ENCODE results near the gene USP1.

Gene USP1

GRCh38 chr1:62444701-62445100 is 7.9 kb downstream of the USP1 start:
- Histone ChIP-seq H3K9me3 (ENCODE audit: insufficient read depth, low read length) (no peaks in the 10 kb centered on the region), H3K9ac (ENCODE audit: low read length) (no peak overlapping the region), H3K4me3 (ENCODE audit: insufficient read depth, low read length, poor library complexity, severe bottlenecking) (no peak overlapping the region), H3K27me3 (ENCODE audit: low read length) (no peaks in the 10 kb centered on the region), H3K9me2 (replicated peaks; ENCODE audit: insufficient read depth, low read length) (no peaks in the 10 kb centered on the region), H3F3A (ENCODE audit: insufficient read depth) (peaks cover 37% of the 10 kb centered on the region), H3K4me2 (ENCODE audit: low read depth, low read length, poor library complexity, severe bottlenecking) (no peak overlapping the region), H3K79me2 (ENCODE audit: insufficient read depth, low read length) (peaks cover 76% of the 10 kb centered on the region), H3K27ac (ENCODE audit: low read depth, low read length) (no peak overlapping the region), H4K20me1 (ENCODE audit: low read depth, low read length) (peaks cover 54% of the 10 kb centered on the region), H3K36me3 (ENCODE audit: low read length) (peaks cover 69% of the 10 kb centered on the region), H2AFZ (ENCODE audit: low read depth, low read length, severe bottlenecking) (no peak overlapping the region)
- TF ChIP-seq CTCF (IDR thresholded peaks at IDR 0.05; ENCODE audit: insufficient read depth, low read length, poor library complexity, severe bottlenecking) (no peak), EZH2phosphoT487 (conservative IDR thresholded peaks at IDR 0.05; ENCODE audit: low read length) (no peak)

- Histone ChIP-seq H2AFZ (ENCODE audit: low read depth, low read length, severe bottlenecking) (no peak overlapping the region), H4K20me1 (ENCODE audit: low read depth, low read length) (peaks cover 42% of the 10 kb centered on the region), H3K9me3 (ENCODE audit: insufficient read depth, low read length) (no peaks in the 10 kb centered on the region), H3K4me2 (ENCODE audit: low read depth, low read length, poor library complexity, severe bottlenecking) (no peak overlapping the region), H3K9ac (ENCODE audit: low read length) (no peak overlapping the region), H3K27me3 (ENCODE audit: low read length) (no peaks in the 10 kb centered on the region), H3K36me3 (ENCODE audit: low read length) (peaks cover 68% of the 10 kb centered on the region), H3K79me2 (ENCODE audit: insufficient read depth, low read length) (peaks cover 44% of the 10 kb centered on the region), H3K4me3 (ENCODE audit: insufficient read depth, low read length, poor library complexity, severe bottlenecking) (no peak overlapping the region), H3K27ac (ENCODE audit: low read depth, low read length) (no peak overlapping the region), H3F3A (ENCODE audit: insufficient read depth) (peaks cover 43% of the 10 kb centered on the region; the same call in 1 of the 2 replicates), H3K9me2 (replicated peaks; ENCODE audit: insufficient read depth, low read length) (no peaks in the 10 kb centered on the region)
- TF ChIP-seq CTCF (IDR thresholded peaks at IDR 0.05; ENCODE audit: insufficient read depth, low read length, poor library complexity, severe bottlenecking) (no peak), EZH2phosphoT487 (conservative IDR thresholded peaks at IDR 0.05; ENCODE audit: low read length) (no peak)
Observed at GRCh38 chr1:62448221-62448933, 11.5 kb downstream of the USP1 start.

- no peak for TF ChIP-seq EZH2phosphoT487 (conservative IDR thresholded peaks at IDR 0.05; ENCODE audit: low read length)
- TF ChIP-seq CTCF (IDR thresholded peaks at IDR 0.05; ENCODE audit: insufficient read depth, low read length, poor library complexity, severe bottlenecking), result no peak
Observed at GRCh38 chr1:62450301-62450700, 13.5 kb downstream of the USP1 start.

More at GRCh38 chr1:62450301-62450700, 13.5 kb downstream of the USP1 start:
- Histone ChIP-seq H4K20me1 (ENCODE audit: low read depth, low read length) (peaks cover 28% of the 10 kb centered on the region), H3K27me3 (ENCODE audit: low read length) (no peaks in the 10 kb centered on the region), H3K9ac (ENCODE audit: low read length) (no peak overlapping the region), H2AFZ (ENCODE audit: low read depth, low read length, severe bottlenecking) (no peak overlapping the region), H3K27ac (ENCODE audit: low read depth, low read length) (no peak overlapping the region), H3K4me2 (ENCODE audit: low read depth, low read length, poor library complexity, severe bottlenecking) (no peak overlapping the region), H3K9me2 (replicated peaks; ENCODE audit: insufficient read depth, low read length) (no peaks in the 10 kb centered on the region), H3K9me3 (ENCODE audit: insufficient read depth, low read length) (no peaks in the 10 kb centered on the region), H3K4me3 (ENCODE audit: insufficient read depth, low read length, poor library complexity, severe bottlenecking) (no peak overlapping the region), H3K79me2 (ENCODE audit: insufficient read depth, low read length) (peaks cover 26% of the 10 kb centered on the region), H3K36me3 (ENCODE audit: low read length) (peaks cover 58% of the 10 kb centered on the region), H3F3A (ENCODE audit: insufficient read depth) (peaks cover 46% of the 10 kb centered on the region; the same call in 1 of the 2 replicates)
